GM10847 (cell line): ENCODE data around the gene RBM33.

Source experiments
- POLR2A ChIP-seq: IDR thresholded peaks from 2 replicates; pipeline ENCODE4 v1.6.1; 2011; ENCODE audit not compliant: insufficient read length; ENCODE audit errors: extremely low read depth

The RBM33 gene

GRCh38 chr7:155825336-155825735, 180.9 kb downstream of the RBM33 start:
- TF ChIP-seq POLR2A: no peak

GRCh38 chr7:155829796-155830470, 185.5 kb downstream of the RBM33 start:
- no peak for TF ChIP-seq POLR2A
